Measurements from ENCODE around the gene N4BP2L2. TPM values are rescaled to one million over a fixed set of nuclear protein-coding genes. Genes with fewer than 3 reads are reported as not detected.

N4BP2L2 gene
- total RNA-seq, 1 donor from 2014 or later = 168 TPM

GRCh38 chr13:32455594-32455903 is 83.0 kb downstream of the N4BP2L2 start:
- Mint-ChIP-seq H3K4me3 (no peak overlapping the region), H3K4me1 (no peaks in the 10 kb centered on the region)
- DNase-seq (ENCODE audit: low spot score in 2 of 2, unreplicated experiment in 2 of 2) = no peak

GRCh38 chr13:32454886-32455593 is 83.6 kb downstream of the N4BP2L2 start:
- no peak for DNase-seq (ENCODE audit: low spot score in 2 of 2, unreplicated experiment in 2 of 2)
- Mint-ChIP-seq H3K27me3 (ENCODE audit: low read depth) (no peaks in the 10 kb centered on the region), H3K4me3 (no peak overlapping the region), H3K9me3 (peaks cover 42% of the 10 kb centered on the region), H3K4me1 (no peaks in the 10 kb centered on the region), H3K36me3 (peaks cover 37% of the 10 kb centered on the region), H3K27ac (no peak overlapping the region)
- no peak for TF ChIP-seq CTCF (IDR thresholded peaks at IDR 0.05; ENCODE audit: unreplicated experiment)

More at GRCh38 chr13:32455594-32455903, 83.0 kb downstream of the N4BP2L2 start:
- Mint-ChIP-seq H3K9me3 (peaks cover 47% of the 10 kb centered on the region), H3K27ac (no peak overlapping the region), H3K36me3 (peaks cover 40% of the 10 kb centered on the region), H3K27me3 (ENCODE audit: low read depth) (no peaks in the 10 kb centered on the region)
- TF ChIP-seq CTCF (IDR thresholded peaks at IDR 0.05; ENCODE audit: unreplicated experiment) = no peak

GRCh38 chr13:32453981-32454380 is 84.6 kb downstream of the N4BP2L2 start:
- Mint-ChIP-seq H3K36me3 (peaks cover 27% of the 10 kb centered on the region), H3K4me1 (no peaks in the 10 kb centered on the region), H3K4me3 (no peak overlapping the region), H3K27me3 (ENCODE audit: low read depth) (no peaks in the 10 kb centered on the region), H3K27ac (no peak overlapping the region), H3K9me3 (peaks cover 31% of the 10 kb centered on the region)
- no peak for TF ChIP-seq CTCF (IDR thresholded peaks at IDR 0.05; ENCODE audit: unreplicated experiment)
- no peak for DNase-seq (ENCODE audit: low spot score in 2 of 2, unreplicated experiment in 2 of 2)

- TF ChIP-seq CTCF (IDR thresholded peaks at IDR 0.05; ENCODE audit: unreplicated experiment) = no peak
- H3K27ac Mint-ChIP-seq = no peak overlapping the region
- H3K27me3 Mint-ChIP-seq (ENCODE audit: low read depth) = no peaks in the 10 kb centered on the region
- no peak for DNase-seq (ENCODE audit: low spot score in 2 of 2, unreplicated experiment in 2 of 2)
- H3K9me3 Mint-ChIP-seq = peaks cover 5% of the 10 kb centered on the region
- H3K36me3 Mint-ChIP-seq = peaks cover 3% of the 10 kb centered on the region
- H3K4me3 Mint-ChIP-seq = no peak overlapping the region
- H3K4me1 Mint-ChIP-seq = peaks cover 6% of the 10 kb centered on the region
Measured at GRCh38 chr13:32448972-32449371, 89.6 kb downstream of the N4BP2L2 start.

- DNase-seq (ENCODE audit: low spot score in 2 of 2, unreplicated experiment in 2 of 2) = no peak
- Mint-ChIP-seq H3K4me3 (no peak overlapping the region), H3K27ac (no peak overlapping the region), H3K27me3 (ENCODE audit: low read depth) (no peaks in the 10 kb centered on the region), H3K9me3 (peaks cover 5% of the 10 kb centered on the region), H3K4me1 (peaks cover 6% of the 10 kb centered on the region), H3K36me3 (peaks cover 3% of the 10 kb centered on the region)
- no peak for TF ChIP-seq CTCF (IDR thresholded peaks at IDR 0.05; ENCODE audit: unreplicated experiment)
Measured at GRCh38 chr13:32447894-32448623, 90.5 kb downstream of the N4BP2L2 start.
